Measurements from ENCODE around the gene HOXA4. TPM values are rescaled to one million over a fixed set of nuclear protein-coding genes. Genes with fewer than 3 reads are reported as not detected.

HOXA4 gene
- total RNA-seq, 1 experiment from 2014 or later: 2.3 TPM

GRCh38 chr7:27128776-27129728 lies 1.5 kb downstream of the HOXA4 start:
- H3K27ac ChIP-seq (ENCODE audit: low read length): no peak overlapping the region
- peak overlapping the region; percentile 78; the same call in 1 of the 2 replicates for H2AFZ ChIP-seq (ENCODE audit: low read length)
- H3K4me1 ChIP-seq (ENCODE audit: insufficient read depth, low read length): peaks cover 29% of the 10 kb centered on the region
- H3F3A ChIP-seq (ENCODE audit: low read length, unreplicated experiment): no peaks in the 10 kb centered on the region
- H3K4me2 ChIP-seq (ENCODE audit: low read length): peak overlapping the region; percentile 88
- H3K79me2 ChIP-seq (ENCODE audit: low read length): peaks cover 40% of the 10 kb centered on the region
- TSS peak; percentile 32 for BruUV-seq (replicated peaks)
- peak overlapping the region; percentile 77 for H3K4me3 ChIP-seq (ENCODE audit: low read length)
- H3K9me3 ChIP-seq (ENCODE audit: low read length): no peaks in the 10 kb centered on the region
- DNase-seq: no peak
- ChIA-PET CTCF (no interaction called here), POLR2A (ENCODE audit: unreplicated experiment) (no interaction called here)
- ATAC-seq: no peak
- TF ChIP-seq CTCF (conservative IDR thresholded peaks at IDR 0.05; ENCODE audit: low read depth, low read length): no peak
- no peak for TF ChIP-seq EZH2phosphoT487 (IDR thresholded peaks at IDR 0.05; ENCODE audit: borderline replicate concordance, low read length)
- no peak for TF ChIP-seq EZH2 (IDR thresholded peaks at IDR 0.05; ENCODE audit: low read length, unreplicated experiment)
- H3K9me2 ChIP-seq (replicated peaks; ENCODE audit: low read length): no peaks in the 10 kb centered on the region
- H4K20me1 ChIP-seq (ENCODE audit: low read length): no peaks in the 10 kb centered on the region
- H3K27me3 ChIP-seq (ENCODE audit: low read length): no peaks in the 10 kb centered on the region
- H3K36me3 ChIP-seq (ENCODE audit: low read depth, low read length): no peaks in the 10 kb centered on the region
- intact Hi-C loops (cut with micrococcal nuclease): no loop called here
- no peak overlapping the region for H3K9ac ChIP-seq (ENCODE audit: low read length)

- H3K4me3 ChIP-seq (ENCODE audit: low read length): no peak overlapping the region
- no peak overlapping the region for H3K27ac ChIP-seq (ENCODE audit: low read length)
- BruUV-seq (replicated peaks): no TSS peak
- H2AFZ ChIP-seq (ENCODE audit: low read length): no peak overlapping the region
- peaks cover 19% of the 10 kb centered on the region for H3K4me1 ChIP-seq (ENCODE audit: insufficient read depth, low read length)
- ATAC-seq (no peak), DNase-seq (no peak)
- ChIA-PET CTCF (interaction anchor here (0.6 kb wide), 1 partner anchor 78 kb away, joined by 3 read pairs; no protein-coding TSS in a partner anchor), POLR2A (ENCODE audit: unreplicated experiment) (no interaction called here)
- no peak for TF ChIP-seq CTCF (conservative IDR thresholded peaks at IDR 0.05; ENCODE audit: low read depth, low read length)
- TF ChIP-seq EZH2 (IDR thresholded peaks at IDR 0.05; ENCODE audit: low read length, unreplicated experiment): no peak
- TF ChIP-seq EZH2phosphoT487 (IDR thresholded peaks at IDR 0.05; ENCODE audit: borderline replicate concordance, low read length): no peak
- no peaks in the 10 kb centered on the region for H3K27me3 ChIP-seq (ENCODE audit: low read length)
- H3K9me3 ChIP-seq (ENCODE audit: low read length): no peaks in the 10 kb centered on the region
- H3K79me2 ChIP-seq (ENCODE audit: low read length): peaks cover 31% of the 10 kb centered on the region
- H3K9me2 ChIP-seq (replicated peaks; ENCODE audit: low read length): no peaks in the 10 kb centered on the region
- no peaks in the 10 kb centered on the region for H3K36me3 ChIP-seq (ENCODE audit: low read depth, low read length)
- no peak overlapping the region for H3K4me2 ChIP-seq (ENCODE audit: low read length)
- H3K9ac ChIP-seq (ENCODE audit: low read length): no peak overlapping the region
- intact Hi-C loops (cut with micrococcal nuclease): no loop called here
- no peaks in the 10 kb centered on the region for H4K20me1 ChIP-seq (ENCODE audit: low read length)
- no peaks in the 10 kb centered on the region for H3F3A ChIP-seq (ENCODE audit: low read length, unreplicated experiment)
Observed at GRCh38 chr7:27128034-27128433, 2.5 kb downstream of the HOXA4 start.
